GM11168 (cell line): ENCODE results near the gene N4BP2.
"Not testable (repeated sequence)": the region's sequence is repeated elsewhere in the genome, so short reads cannot be mapped to it uniquely, and the experiment has no call there.

ENCODE experiments used
- in situ Hi-C: fragments of 300-500 bp; cut with MboI; formaldehyde crosslinking; loops from one replicate; pipeline ENCODE4 v1.12.0; 2022; ENCODE audit warnings: low sequenced_read_pairs; ENCODE audit not compliant: unreplicated experiment

N4BP2 gene

GRCh38 chr4:40056716-40057585 lies at the start of gene N4BP2:
N4BP2 (plus strand) TSS chr4:40056850; CDS start chr4:40097341, 40,491 bp downstream.
- in situ Hi-C loops: no loop called here

DNA sequence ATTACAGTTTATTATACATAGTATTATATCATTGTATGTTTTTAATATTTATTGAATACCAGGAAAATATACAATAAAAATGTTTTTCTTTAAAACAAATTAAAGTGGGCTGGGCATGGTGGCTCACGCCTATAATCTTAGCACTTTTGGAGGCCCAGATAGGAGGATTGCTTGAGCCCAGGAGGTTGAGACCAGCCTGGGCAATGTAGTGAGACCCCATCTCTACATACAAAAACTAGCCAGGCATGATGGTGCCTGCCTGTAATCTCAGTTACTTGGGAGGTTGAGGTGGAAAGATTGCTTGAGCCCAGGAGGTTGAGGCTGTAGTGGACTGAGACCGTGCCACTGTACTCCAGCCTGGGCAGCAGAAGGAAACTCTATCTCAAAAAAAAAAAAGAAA lies 40.6 kb upstream of the N4BP2 start:
- in situ Hi-C loops: no loop called here

DNA sequence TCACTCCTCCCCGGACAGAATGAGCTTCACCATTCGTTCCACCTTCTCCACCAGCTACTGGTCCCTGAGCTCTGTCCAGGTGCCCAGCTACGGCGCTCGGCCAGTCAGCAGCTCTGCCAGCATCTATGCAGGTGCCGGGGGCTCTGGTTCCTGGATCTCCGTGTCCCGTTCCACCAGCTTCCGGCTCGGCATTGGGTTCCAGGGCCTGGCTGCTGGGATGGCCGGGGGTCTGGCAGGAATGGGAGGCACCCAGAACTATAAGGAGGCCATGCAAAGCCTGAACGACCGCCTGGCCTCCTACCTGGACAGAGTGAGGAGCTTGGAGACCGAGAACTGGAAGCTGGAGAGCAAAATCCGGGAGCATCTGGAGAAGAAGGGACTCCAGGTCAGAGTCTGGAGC lies 36.4 kb upstream of the N4BP2 start:
- in situ Hi-C loops: no loop called here

DNA sequence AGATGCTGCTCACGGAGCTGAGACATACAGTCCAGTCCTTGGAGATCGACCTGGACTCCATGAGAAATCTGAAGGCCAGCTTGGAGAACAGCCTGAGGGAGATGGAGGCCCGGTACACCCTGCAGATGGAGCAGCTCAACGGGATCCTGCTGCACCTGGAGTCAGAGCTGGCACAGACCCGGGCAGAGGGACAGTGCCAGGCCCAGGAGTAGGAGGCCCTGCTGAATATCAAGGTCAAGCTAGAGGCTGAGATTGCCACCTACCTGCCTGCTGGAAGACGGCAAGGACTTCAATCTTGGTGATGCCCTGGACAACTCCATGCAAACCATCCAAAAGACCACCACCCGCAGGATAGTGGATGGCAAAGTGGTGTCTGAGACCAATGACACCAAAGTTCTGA lies 35.5 kb upstream of the N4BP2 start:
- in situ Hi-C loops: not testable (repeated sequence)

- in situ Hi-C loops: not testable (repeated sequence)
Observed at GRCh38 chr4:40024049-40024448, 32.6 kb upstream of the N4BP2 start.

DNA sequence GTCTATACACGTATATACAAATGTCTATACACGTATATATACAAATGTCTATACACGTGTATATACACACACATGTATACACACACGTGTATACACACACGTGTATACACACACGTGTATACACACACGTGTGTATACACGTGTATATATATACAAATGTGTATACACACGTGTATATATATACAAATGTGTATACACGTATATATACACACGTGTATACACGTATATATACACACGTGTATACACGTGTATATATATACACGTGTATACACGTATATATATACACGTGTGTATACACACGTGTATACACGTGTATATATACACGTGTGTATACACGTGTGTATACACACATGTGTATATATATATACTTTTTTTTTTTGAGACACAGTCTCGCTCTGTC lies 23.9 kb upstream of the N4BP2 start:
- in situ Hi-C loops: no loop called here

DNA sequence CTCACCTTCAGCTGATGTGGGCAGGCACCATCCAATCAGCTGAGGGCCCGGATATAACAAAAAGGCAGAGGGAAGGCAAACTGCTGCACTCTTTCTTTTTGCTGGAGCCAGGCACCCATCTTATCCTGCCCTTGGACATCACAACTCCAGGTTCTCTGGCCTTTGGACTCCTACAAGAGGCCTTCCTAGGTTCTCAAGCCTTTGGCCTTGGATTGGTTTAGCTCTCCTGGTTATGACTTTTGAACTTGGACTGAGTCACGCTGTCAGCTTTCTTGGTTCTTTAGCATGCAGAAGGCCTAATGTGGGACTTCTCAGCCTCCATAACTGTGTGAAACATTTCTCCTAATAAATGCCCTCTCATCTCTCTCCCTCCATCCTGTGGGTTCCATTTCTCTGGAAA lies 23.0 kb upstream of the N4BP2 start:
- in situ Hi-C loops: no loop called here

GRCh38 chr4:40038977-40039376 lies 17.7 kb upstream of the N4BP2 start:
- in situ Hi-C loops: no loop called here

- in situ Hi-C loops: no loop called here
Observed at GRCh38 chr4:40040908-40041307, 15.7 kb upstream of the N4BP2 start.

DNA sequence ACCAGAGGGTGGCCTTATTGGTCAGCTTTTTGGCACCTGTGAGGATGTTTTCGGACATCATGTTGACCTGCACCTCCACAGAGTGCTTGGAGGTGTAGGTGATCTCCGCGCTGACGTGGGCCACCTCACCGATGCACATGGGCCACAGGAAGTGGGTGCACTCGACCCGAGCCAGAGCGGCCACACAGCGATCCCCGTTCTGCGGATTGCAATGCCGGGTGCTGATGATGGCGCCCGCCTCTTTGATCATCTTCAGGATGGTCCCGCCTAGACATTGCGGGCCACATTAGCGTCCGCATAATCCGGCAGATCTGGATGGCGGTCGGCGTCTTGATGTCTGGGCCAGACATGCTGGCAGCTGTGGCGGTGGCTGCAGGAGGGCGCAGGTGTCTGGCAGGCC lies 12.9 kb upstream of the N4BP2 start:
- in situ Hi-C loops: no loop called here

DNA sequence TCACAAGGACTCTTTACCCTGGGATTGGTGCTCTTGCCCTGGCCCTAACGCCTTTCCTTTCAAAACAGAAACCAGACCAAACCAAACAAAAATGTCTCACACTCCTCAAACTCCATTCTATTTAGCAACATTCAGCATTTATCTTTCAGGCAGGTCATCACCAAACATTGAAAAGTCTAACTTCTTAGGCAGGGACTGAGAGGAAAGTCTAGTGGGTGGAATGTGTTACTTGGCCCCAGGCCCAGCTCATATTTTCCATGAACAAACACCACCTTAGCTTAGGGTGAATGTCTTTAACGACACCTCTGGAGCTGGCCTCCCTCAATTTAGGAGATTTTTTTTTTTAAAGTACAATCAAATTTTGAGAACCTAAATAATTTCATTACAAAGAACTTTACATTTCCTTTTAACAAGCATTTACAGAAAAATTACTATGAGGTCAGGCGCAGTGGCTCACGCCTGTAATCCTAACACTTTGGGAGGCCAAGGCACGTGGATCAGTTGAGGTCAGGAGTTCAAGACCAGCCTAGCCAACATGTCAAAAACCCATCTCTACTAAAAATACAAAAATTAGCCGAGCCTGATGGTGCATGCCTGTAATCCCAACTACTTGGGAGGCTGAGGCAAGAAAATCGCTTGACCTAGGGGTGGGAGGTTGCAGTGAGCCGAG lies 10.2 kb upstream of the N4BP2 start:
- in situ Hi-C loops: no loop called here

DNA sequence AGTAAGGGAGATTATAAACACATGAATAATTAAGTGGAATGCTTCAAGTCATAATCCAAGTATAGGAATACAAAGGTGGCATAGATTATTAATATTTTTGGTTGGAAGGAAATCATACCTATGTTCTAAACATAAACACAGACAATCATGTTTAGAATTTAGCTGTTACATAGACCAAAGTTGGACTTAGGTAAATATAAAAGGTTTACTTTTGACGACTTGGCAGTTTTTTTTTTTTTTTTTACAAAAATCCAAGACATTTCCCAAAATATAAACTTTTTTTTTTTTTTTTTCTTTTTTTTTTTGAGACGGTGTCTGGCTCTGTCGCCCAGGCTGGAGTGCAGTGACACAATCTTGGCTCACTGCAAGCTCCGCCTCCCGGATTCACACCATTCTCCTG lies 3.5 kb upstream of the N4BP2 start:
- in situ Hi-C loops: no loop called here

DNA sequence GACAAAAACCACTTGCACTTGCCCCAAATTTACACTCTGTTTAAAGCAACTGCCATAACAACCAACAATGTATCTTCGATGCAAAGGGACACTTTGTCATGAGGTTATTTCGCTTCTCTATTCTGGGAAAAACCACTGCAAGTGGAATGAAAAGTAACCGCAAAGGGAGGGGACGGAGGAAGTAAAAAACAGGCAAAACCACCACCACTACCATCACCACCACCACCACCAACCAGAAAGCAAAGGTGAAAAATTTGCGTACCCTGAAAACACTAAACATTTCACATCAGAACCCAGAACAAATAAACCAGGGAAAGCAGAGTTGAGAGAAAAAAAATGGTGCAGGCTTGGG lies 1.2 kb upstream of the N4BP2 start:
- in situ Hi-C loops: no loop called here

- in situ Hi-C loops: no loop called here
Observed at GRCh38 chr4:40055863-40056715, 561 bp upstream of the N4BP2 start.

DNA sequence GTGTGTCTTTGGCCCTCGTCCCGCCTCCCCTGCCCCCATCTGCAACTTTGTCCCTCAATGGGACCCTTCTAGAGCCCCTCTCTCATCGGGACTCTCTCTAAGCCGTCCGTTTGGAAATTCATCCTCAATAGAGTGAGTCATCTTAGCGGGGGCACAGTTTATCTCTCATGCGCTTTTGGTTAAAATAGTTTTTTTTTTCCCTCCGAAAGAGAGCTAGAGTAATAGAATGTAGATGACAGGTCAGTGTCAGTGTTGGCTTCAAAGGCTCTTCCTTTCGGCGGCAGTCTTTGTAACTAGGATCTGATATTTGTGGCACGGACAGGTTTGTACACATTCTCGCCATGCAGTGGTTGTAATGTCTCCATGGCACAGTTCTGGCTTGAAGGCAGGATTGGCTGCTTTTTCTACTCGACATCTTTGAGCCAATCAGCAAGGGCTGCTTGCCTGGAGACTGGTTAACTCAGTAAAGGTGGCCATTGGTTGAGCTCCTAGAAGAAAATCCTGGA lies 989 bp downstream of the N4BP2 start:
- in situ Hi-C loops: no loop called here

DNA sequence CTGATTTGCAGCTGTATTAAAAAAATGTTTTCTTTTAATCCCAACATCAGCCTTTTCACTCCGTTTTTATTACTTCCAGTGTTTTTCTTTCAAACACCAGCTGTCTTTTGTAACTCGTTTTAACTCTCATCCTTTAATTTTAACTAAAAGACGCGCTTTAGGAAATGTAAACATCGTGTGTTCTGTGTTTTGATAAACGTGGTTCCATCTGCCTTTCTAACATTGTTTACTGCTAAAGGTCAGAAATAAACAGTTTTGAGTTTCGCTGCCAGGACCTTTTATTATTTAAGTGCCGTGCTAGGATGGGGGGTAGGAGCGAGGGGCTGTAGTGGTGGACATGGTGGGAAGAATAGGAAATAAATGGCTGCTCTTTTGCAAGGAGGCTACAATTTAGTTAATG lies 1.5 kb downstream of the N4BP2 start:
- in situ Hi-C loops: no loop called here

- in situ Hi-C loops: no loop called here
Observed at GRCh38 chr4:40058854-40059253, 2.2 kb downstream of the N4BP2 start.

DNA sequence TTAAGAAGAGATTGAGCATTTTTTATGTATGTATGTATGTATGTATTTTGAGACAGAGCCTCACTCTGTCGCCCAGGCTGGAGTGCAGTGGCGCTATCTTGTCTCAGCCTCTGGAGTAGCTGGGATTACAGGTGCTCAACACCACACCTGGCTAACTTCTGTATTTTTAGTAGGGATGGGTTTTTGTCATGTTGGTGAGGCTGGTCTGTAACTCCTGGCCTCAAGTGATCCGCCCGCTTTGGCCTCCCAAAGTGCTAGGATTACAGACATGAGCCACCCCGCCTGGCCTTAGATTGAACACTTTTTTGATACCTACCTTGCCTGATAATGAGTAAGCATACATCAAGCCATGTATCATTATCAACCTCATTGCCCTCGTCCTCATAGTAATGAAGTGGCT lies 2.7 kb downstream of the N4BP2 start:
- in situ Hi-C loops: no loop called here

DNA sequence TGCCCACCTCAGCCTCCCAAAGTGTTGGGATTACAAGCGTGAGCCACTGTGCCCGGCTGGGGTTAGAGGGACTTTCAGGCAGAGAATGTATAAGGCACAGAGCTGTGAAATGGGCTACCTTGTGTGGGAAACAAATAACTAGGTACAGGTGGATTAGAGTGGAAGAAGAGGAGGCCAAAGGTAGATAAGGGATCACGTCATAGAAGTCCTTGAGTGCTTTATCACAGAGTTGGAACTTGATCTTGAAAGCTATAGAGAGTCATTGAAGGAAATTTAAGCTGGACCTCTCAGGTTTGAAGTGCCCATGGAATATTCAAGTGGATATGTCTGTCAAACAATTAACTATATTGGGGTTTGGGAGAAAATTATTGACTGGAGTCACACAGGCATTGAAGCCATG lies 8.4 kb downstream of the N4BP2 start:
- in situ Hi-C loops: no loop called here

DNA sequence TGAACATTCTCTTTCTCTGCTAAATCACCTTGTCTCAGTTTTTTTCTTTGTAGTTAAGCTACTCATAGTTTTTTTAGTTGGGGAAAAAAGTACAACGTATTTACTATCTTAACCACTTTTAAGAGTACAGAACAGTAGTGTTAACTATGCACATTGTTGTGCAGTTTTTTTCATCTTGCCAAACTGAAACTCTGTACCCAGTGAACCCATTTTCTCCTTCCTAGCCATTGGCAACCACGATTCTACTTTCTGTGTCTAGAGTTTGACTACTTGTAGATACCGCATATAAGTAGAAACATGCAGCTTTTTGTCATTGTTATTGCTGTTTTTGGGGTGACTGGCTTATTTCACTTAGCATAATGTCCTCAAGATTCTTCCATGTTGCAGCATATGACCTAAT lies 10.0 kb downstream of the N4BP2 start:
- in situ Hi-C loops: no loop called here

GRCh38 chr4:40070387-40070786 lies 13.7 kb downstream of the N4BP2 start:
- in situ Hi-C loops: no loop called here
